Osteocyte (in vitro differentiated cells): ENCODE measurements around the gene ARG1. TPM values are rescaled to one million over a fixed set of nuclear protein-coding genes. Genes with fewer than 3 reads are reported as not detected.

Experiments used
- DNase-seq: peaks from one replicate; pipeline ENCODE4 v3.0.0; 2021; ENCODE audit warnings: mixed read lengths; ENCODE audit not compliant: unreplicated experiment; ENCODE audit errors: extremely low spot score
- H3K27ac Mint-ChIP-seq: one replicate; pipeline ENCODE4 v1.8.0; 2021; ENCODE audit warnings: mild to moderate bottlenecking, mixed read lengths; ENCODE audit not compliant: unreplicated experiment
- H3K27me3 Mint-ChIP-seq: one replicate; pipeline ENCODE4 v1.8.0; 2021; ENCODE audit warnings: mixed read lengths; ENCODE audit not compliant: unreplicated experiment
- H3K36me3 Mint-ChIP-seq: one replicate; pipeline ENCODE4 v1.8.0; 2021; ENCODE audit warnings: mixed read lengths; ENCODE audit not compliant: unreplicated experiment
- H3K4me1 Mint-ChIP-seq: one replicate; pipeline ENCODE4 v1.8.0; 2021; ENCODE audit warnings: mixed read lengths; ENCODE audit not compliant: unreplicated experiment
- H3K4me3 Mint-ChIP-seq: one replicate; pipeline ENCODE4 v1.8.0; 2021; ENCODE audit warnings: mild to moderate bottlenecking, moderate library complexity, mixed read lengths; ENCODE audit not compliant: unreplicated experiment
- H3K9me3 Mint-ChIP-seq: one replicate; pipeline ENCODE4 v1.8.0; 2021; ENCODE audit warnings: mixed read lengths; ENCODE audit not compliant: unreplicated experiment
- CTCF ChIP-seq: fragments of 200-600 bp; sonication (generic); IDR thresholded peaks from 2 replicates; pipeline ENCODE4 v1.5.0; 2021; ENCODE audit warnings: antibody characterized with exemption, mild to moderate bottlenecking, moderate library complexity
- total RNA-seq: library from RNA; stranded (reverse); gene quantifications from 2 replicates; pipeline ENCODE4 v1.2.1, GENCODE V29; 2021

ARG1 gene
- total RNA-seq, 1 donor from 2014 or later, result not detected

- H3K36me3 Mint-ChIP-seq, result no peaks in the 10 kb centered on the region
- DNase-seq, result no peak
- peaks cover 58% of the 10 kb centered on the region for H3K27me3 Mint-ChIP-seq
- no peak for TF ChIP-seq CTCF
- H3K27ac Mint-ChIP-seq, result no peak overlapping the region
- H3K4me1 Mint-ChIP-seq, result no peaks in the 10 kb centered on the region
- no peaks in the 10 kb centered on the region for H3K9me3 Mint-ChIP-seq
- H3K4me3 Mint-ChIP-seq, result no peak overlapping the region
Measured at GRCh38 chr6:131545317-131545716, 27.7 kb upstream of the ARG1 start.

- H3K4me1 Mint-ChIP-seq, result no peaks in the 10 kb centered on the region
- no peaks in the 10 kb centered on the region for H3K9me3 Mint-ChIP-seq
- no peak for TF ChIP-seq CTCF
- DNase-seq, result no peak
- H3K27me3 Mint-ChIP-seq, result peaks cover 47% of the 10 kb centered on the region
- H3K36me3 Mint-ChIP-seq, result no peaks in the 10 kb centered on the region
- H3K27ac Mint-ChIP-seq, result no peak overlapping the region
- H3K4me3 Mint-ChIP-seq, result no peak overlapping the region
Measured at GRCh38 chr6:131547488-131547887, 25.5 kb upstream of the ARG1 start.

GRCh38 chr6:131548441-131548840 is 24.6 kb upstream of the ARG1 start:
- no peaks in the 10 kb centered on the region for H3K36me3 Mint-ChIP-seq
- H3K27ac Mint-ChIP-seq, result no peak overlapping the region
- TF ChIP-seq CTCF, result no peak
- peaks cover 40% of the 10 kb centered on the region for H3K27me3 Mint-ChIP-seq
- no peak overlapping the region for H3K4me3 Mint-ChIP-seq
- no peak for DNase-seq
- no peaks in the 10 kb centered on the region for H3K4me1 Mint-ChIP-seq
- no peaks in the 10 kb centered on the region for H3K9me3 Mint-ChIP-seq

GRCh38 chr6:131549811-131550210 is 23.2 kb upstream of the ARG1 start:
- no peak overlapping the region for H3K27ac Mint-ChIP-seq
- peaks cover 37% of the 10 kb centered on the region for H3K27me3 Mint-ChIP-seq
- no peak for TF ChIP-seq CTCF
- H3K4me1 Mint-ChIP-seq, result no peaks in the 10 kb centered on the region
- H3K36me3 Mint-ChIP-seq, result no peaks in the 10 kb centered on the region
- no peak overlapping the region for H3K4me3 Mint-ChIP-seq
- H3K9me3 Mint-ChIP-seq, result no peaks in the 10 kb centered on the region
- no peak for DNase-seq

GRCh38 chr6:131551902-131552301 is 21.1 kb upstream of the ARG1 start:
- no peaks in the 10 kb centered on the region for H3K36me3 Mint-ChIP-seq
- peaks cover 36% of the 10 kb centered on the region for H3K27me3 Mint-ChIP-seq
- H3K4me3 Mint-ChIP-seq, result no peak overlapping the region
- no peaks in the 10 kb centered on the region for H3K9me3 Mint-ChIP-seq
- DNase-seq, result no peak
- no peaks in the 10 kb centered on the region for H3K4me1 Mint-ChIP-seq
- TF ChIP-seq CTCF, result no peak
- H3K27ac Mint-ChIP-seq, result no peak overlapping the region
